Measurements from ENCODE around the gene ANK2. TPM values are rescaled to one million over a fixed set of nuclear protein-coding genes. Genes with fewer than 3 reads are reported as not detected.

The ANK2 gene
- total RNA-seq, 1 donor from 2014 or later, result 121 TPM

DNA sequence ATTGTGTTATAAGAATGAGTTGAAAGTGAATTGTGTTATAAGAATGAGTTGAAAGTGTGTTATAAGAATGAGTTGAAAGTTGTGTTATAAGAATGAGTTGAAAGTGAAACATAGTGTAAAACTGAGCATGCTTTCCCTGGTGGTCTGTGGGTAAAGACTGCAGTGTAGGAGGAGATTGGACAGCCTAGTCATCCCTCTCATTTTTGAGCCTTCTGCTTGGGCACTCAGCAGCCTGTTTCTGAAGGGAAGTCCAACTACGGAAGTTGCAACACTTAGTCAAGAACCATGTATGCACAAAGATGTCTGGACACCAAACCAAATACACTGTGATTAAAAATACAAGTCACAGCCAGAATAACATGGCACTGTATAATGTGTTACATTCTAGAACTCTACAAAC is 72.6 kb downstream of the ANK2 start:
- H3K27ac Mint-ChIP-seq, result no peak overlapping the region
- TF ChIP-seq EZH2 (IDR thresholded peaks at IDR 0.05) (no peak), EZH2phosphoT487 (IDR thresholded peaks at IDR 0.05) (no peak), CTCF (IDR thresholded peaks at IDR 0.05) (no peak)

DNA sequence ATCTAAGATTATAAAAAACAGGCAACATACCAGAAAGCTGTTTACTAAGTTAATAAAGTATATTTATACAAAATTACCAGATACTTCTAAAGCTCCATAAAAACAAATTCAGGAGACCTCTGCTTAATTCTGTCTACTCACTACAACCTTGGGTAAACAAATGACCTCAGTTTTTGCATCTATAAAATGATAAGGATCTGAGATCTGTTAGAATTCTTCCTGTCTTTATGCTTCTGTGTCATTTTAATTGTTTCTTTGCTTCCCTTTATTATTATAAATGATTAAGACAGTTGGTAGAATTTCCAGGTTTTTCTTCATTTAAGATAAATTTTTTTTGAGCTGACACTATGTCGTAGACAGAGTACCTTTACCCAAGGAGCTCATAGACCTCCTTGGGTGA is 76.0 kb downstream of the ANK2 start:
- Histone ChIP-seq H3K9ac (no peak overlapping the region), H3K4me2 (no peak overlapping the region), H3K36me3 (no peaks in the 10 kb centered on the region), H3K27me3 (no peaks in the 10 kb centered on the region), H3K4me1 (peaks cover under 1% of the 10 kb centered on the region), H3K4me3 (no peak overlapping the region), H3K79me2 (ENCODE audit: low read depth) (peaks cover 6% of the 10 kb centered on the region), H3K9me3 (ENCODE audit: low read depth) (no peaks in the 10 kb centered on the region), H4K20me1 (ENCODE audit: low read depth) (peaks cover 49% of the 10 kb centered on the region), H3F3A (ENCODE audit: low read depth) (peaks cover 6% of the 10 kb centered on the region), H2AFZ (replicated peaks) (no peak overlapping the region), H3K27ac (no peak overlapping the region)
- no peak for TF ChIP-seq CTCF (IDR thresholded peaks at IDR 0.05)
- no peak for TF ChIP-seq EZH2 (IDR thresholded peaks at IDR 0.05)
- TF ChIP-seq EZH2phosphoT487 (IDR thresholded peaks at IDR 0.05), result no peak
- DNase-seq (ENCODE audit: low spot score), result no peak
- H3K27me3 Mint-ChIP-seq (ENCODE audit: insufficient read depth, low read depth), result no peaks in the 10 kb centered on the region
- no peaks in the 10 kb centered on the region for H3K9me3 Mint-ChIP-seq
- H3K4me1 Mint-ChIP-seq, result peaks cover 6% of the 10 kb centered on the region
- no peak overlapping the region for H3K4me3 Mint-ChIP-seq
- no peak overlapping the region for H3K27ac Mint-ChIP-seq
- H3K36me3 Mint-ChIP-seq, result no peaks in the 10 kb centered on the region

More for the DNA sequence above, 72.6 kb downstream of the ANK2 start:
- no peak for DNase-seq (ENCODE audit: low spot score)
- Histone ChIP-seq H3K79me2 (ENCODE audit: low read depth) (peaks cover 20% of the 10 kb centered on the region), H3K4me1 (peaks cover 4% of the 10 kb centered on the region), H3F3A (ENCODE audit: low read depth) (peaks cover 12% of the 10 kb centered on the region), H3K9ac (no peak overlapping the region), H3K9me3 (ENCODE audit: low read depth) (no peaks in the 10 kb centered on the region), H4K20me1 (ENCODE audit: low read depth) (peaks cover 47% of the 10 kb centered on the region), H3K27me3 (no peaks in the 10 kb centered on the region), H2AFZ (replicated peaks) (no peak overlapping the region), H3K4me2 (no peak overlapping the region), H3K4me3 (no peak overlapping the region), H3K36me3 (no peaks in the 10 kb centered on the region), H3K27ac (no peak overlapping the region)
- H3K27me3 Mint-ChIP-seq (ENCODE audit: insufficient read depth, low read depth), result no peaks in the 10 kb centered on the region
- H3K9me3 Mint-ChIP-seq, result no peaks in the 10 kb centered on the region
- H3K4me1 Mint-ChIP-seq, result peaks cover 6% of the 10 kb centered on the region
- no peaks in the 10 kb centered on the region for H3K36me3 Mint-ChIP-seq
- no peak overlapping the region for H3K4me3 Mint-ChIP-seq

GRCh38 chr4:113131136-113131535 is 81.7 kb downstream of the ANK2 start:
- no peak overlapping the region for H3K4me3 Mint-ChIP-seq
- H3K4me1 ChIP-seq, result peaks cover 17% of the 10 kb centered on the region
- H3K27ac Mint-ChIP-seq, result no peak overlapping the region
- no peak for DNase-seq (ENCODE audit: low spot score)
- H3K36me3 Mint-ChIP-seq, result no peaks in the 10 kb centered on the region
- no peak overlapping the region for H3K9ac ChIP-seq
- peaks cover 7% of the 10 kb centered on the region for H3K79me2 ChIP-seq (ENCODE audit: low read depth)
- no peak overlapping the region for H3K4me3 ChIP-seq
- H2AFZ ChIP-seq (replicated peaks), result no peak overlapping the region
- H3F3A ChIP-seq (ENCODE audit: low read depth), result no peaks in the 10 kb centered on the region
- TF ChIP-seq EZH2phosphoT487 (IDR thresholded peaks at IDR 0.05) (no peak), EZH2 (IDR thresholded peaks at IDR 0.05) (no peak), CTCF (IDR thresholded peaks at IDR 0.05) (no peak)
- H3K36me3 ChIP-seq, result peaks cover 3% of the 10 kb centered on the region
- H3K4me1 Mint-ChIP-seq, result peaks cover 19% of the 10 kb centered on the region
- peaks cover 42% of the 10 kb centered on the region for H4K20me1 ChIP-seq (ENCODE audit: low read depth)
- no peaks in the 10 kb centered on the region for H3K27me3 Mint-ChIP-seq (ENCODE audit: insufficient read depth, low read depth)
- peaks cover 1% of the 10 kb centered on the region for H3K9me3 Mint-ChIP-seq
- peak overlapping the region; percentile 40 for H3K4me2 ChIP-seq
- peak overlapping the region; percentile 39 for H3K27ac ChIP-seq
- H3K9me3 ChIP-seq (ENCODE audit: low read depth), result no peaks in the 10 kb centered on the region
- no peaks in the 10 kb centered on the region for H3K27me3 ChIP-seq
